HG03280 (cell line): ENCODE results near the gene LRFN3.
"Not testable (repeated sequence)": the region's sequence is repeated elsewhere in the genome, so short reads cannot be mapped to it uniquely, and the experiment has no call there.

ENCODE experiments used
- ATAC-seq: cut with Tn5 transposase; IDR thresholded peaks from one replicate; pipeline ENCODE4 v1.9.1; 2021; ENCODE audit warnings: mild to moderate bottlenecking, moderate library complexity; ENCODE audit not compliant: unreplicated experiment

The LRFN3 gene

GRCh38 chr19:35937345-35938281, 1.4 kb downstream of the LRFN3 start:
- ATAC-seq = no peak

GRCh38 chr19:35938282-35939224, 2.4 kb downstream of the LRFN3 start:
- ATAC-seq = no peak

- no peak for ATAC-seq
Observed at GRCh38 chr19:35939307-35940077, 3.3 kb downstream of the LRFN3 start.

- no peak for ATAC-seq
Observed at GRCh38 chr19:35940078-35940775, 4.1 kb downstream of the LRFN3 start.

- no peak for ATAC-seq
Observed at GRCh38 chr19:35940839-35941238, 4.7 kb downstream of the LRFN3 start.

- no peak for ATAC-seq
Observed at GRCh38 chr19:35942235-35942634, 6.1 kb downstream of the LRFN3 start.

GRCh38 chr19:35943321-35944301, 7.4 kb downstream of the LRFN3 start:
- no peak for ATAC-seq

GRCh38 chr19:35944556-35944955, 8.4 kb downstream of the LRFN3 start:
- no peak for ATAC-seq

- no peak for ATAC-seq
Observed at GRCh38 chr19:35945121-35945790, 9.1 kb downstream of the LRFN3 start.

GRCh38 chr19:35946203-35946602, 10.0 kb downstream of the LRFN3 start:
- no peak for ATAC-seq

- no peak for ATAC-seq
Observed at GRCh38 chr19:35949131-35949530, 13.0 kb downstream of the LRFN3 start.

GRCh38 chr19:35955881-35956634, 19.9 kb downstream of the LRFN3 start:
- ATAC-seq = no peak

- ATAC-seq = not testable (repeated sequence)
Observed at GRCh38 chr19:35957411-35957810, 21.2 kb downstream of the LRFN3 start.

- ATAC-seq = no peak
Observed at GRCh38 chr19:35958660-35959039, 22.5 kb downstream of the LRFN3 start.

GRCh38 chr19:35959040-35959967, 23.1 kb downstream of the LRFN3 start:
- ATAC-seq = no peak

- ATAC-seq = no peak
Observed at GRCh38 chr19:35959968-35960320, 23.8 kb downstream of the LRFN3 start.
